Measurements from ENCODE around the gene PLEKHM3.

The PLEKHM3 gene

DNA sequence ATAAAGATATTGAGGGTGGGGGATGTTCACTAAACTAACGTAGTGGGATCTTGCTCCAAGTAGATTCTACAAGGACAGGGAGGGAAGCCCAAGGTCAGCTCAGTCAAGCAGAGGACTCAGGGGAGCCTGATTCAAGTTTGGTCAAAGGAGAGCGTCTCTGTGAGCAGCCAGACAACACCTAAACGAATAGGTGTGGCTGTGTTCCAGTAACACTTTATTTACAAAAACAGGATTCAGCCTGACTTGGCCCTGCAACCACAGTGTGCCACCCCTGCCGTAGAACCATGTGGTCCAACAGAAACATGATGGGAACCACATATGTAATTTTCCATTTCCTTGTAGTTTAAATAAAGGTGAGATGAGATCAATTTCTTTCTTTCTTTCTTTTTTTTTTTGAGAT lies 237.5 kb downstream of the PLEKHM3 start:
- TF ChIP-seq, protein P1, sequence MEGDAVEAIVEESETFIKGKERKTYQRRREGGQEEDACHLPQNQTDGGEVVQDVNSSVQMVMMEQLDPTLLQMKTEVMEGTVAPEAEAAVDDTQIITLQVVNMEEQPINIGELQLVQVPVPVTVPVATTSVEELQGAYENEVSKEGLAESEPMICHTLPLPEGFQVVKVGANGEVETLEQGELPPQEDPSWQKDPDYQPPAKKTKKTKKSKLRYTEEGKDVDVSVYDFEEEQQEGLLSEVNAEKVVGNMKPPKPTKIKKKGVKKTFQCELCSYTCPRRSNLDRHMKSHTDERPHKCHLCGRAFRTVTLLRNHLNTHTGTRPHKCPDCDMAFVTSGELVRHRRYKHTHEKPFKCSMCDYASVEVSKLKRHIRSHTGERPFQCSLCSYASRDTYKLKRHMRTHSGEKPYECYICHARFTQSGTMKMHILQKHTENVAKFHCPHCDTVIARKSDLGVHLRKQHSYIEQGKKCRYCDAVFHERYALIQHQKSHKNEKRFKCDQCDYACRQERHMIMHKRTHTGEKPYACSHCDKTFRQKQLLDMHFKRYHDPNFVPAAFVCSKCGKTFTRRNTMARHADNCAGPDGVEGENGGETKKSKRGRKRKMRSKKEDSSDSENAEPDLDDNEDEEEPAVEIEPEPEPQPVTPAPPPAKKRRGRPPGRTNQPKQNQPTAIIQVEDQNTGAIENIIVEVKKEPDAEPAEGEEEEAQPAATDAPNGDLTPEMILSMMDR (IDR thresholded peaks at IDR 0.05; ENCODE audit: low read depth, low read length, missing control alignments), result no peak
- no peak overlapping the region for H3K4me3 ChIP-seq (ENCODE audit: low read depth, low read length)
- no peak for DNase-seq (ENCODE audit: low read depth)

- TF ChIP-seq, protein P1 (IDR thresholded peaks at IDR 0.05; ENCODE audit: low read depth, low read length, missing control alignments), result no peak
- DNase-seq (ENCODE audit: low read depth), result no peak
- H3K4me3 ChIP-seq (ENCODE audit: low read depth, low read length), result no peak overlapping the region
These were observed 238.3 kb downstream of the PLEKHM3 start for GRCh38 chr2:207787017-207787416.

- TF ChIP-seq, protein P1 (IDR thresholded peaks at IDR 0.05; ENCODE audit: low read depth, low read length, missing control alignments), result no peak
- no peak for DNase-seq (ENCODE audit: low read depth)
- H3K4me3 ChIP-seq (ENCODE audit: low read depth, low read length), result no peak overlapping the region
These were observed 240.4 kb downstream of the PLEKHM3 start for GRCh38 chr2:207784898-207785297.

DNA sequence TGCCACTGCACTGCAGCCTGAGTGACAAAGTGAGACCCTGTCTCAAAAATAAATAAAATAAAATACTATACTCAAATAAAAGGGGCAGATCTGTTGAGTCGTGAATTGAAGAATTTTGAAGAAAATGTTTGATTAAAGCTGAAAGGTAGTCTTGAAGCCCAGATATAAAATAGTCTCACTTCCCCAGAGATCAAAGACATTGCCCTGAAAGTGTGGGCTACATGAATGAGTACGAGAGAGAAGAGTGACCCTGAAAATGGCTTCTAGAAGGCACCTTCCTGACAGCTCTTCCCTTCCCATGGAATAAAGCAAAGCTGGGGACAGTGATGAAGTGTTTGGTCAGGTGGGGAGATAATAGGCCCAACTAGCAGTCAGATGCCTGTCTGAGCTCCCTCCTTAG lies 241.8 kb downstream of the PLEKHM3 start:
- no peak overlapping the region for H3K4me3 ChIP-seq (ENCODE audit: low read depth, low read length)
- no peak for DNase-seq (ENCODE audit: low read depth)
- TF ChIP-seq, protein P1 (IDR thresholded peaks at IDR 0.05; ENCODE audit: low read depth, low read length, missing control alignments), result no peak

GRCh38 chr2:207782238-207783030 lies 242.9 kb downstream of the PLEKHM3 start:
- H3K4me3 ChIP-seq (ENCODE audit: low read depth, low read length), result no peak overlapping the region
- TF ChIP-seq, protein P1 (IDR thresholded peaks at IDR 0.05; ENCODE audit: low read depth, low read length, missing control alignments), result no peak
- no peak for DNase-seq (ENCODE audit: low read depth)

GRCh38 chr2:207779523-207779922 lies 245.8 kb downstream of the PLEKHM3 start:
- DNase-seq (ENCODE audit: low read depth), result no peak
- TF ChIP-seq, protein P1 (IDR thresholded peaks at IDR 0.05; ENCODE audit: low read depth, low read length, missing control alignments), result no peak
- H3K4me3 ChIP-seq (ENCODE audit: low read depth, low read length), result no peak overlapping the region
